HL-60 (cell line): ENCODE results near the gene IRAK2.

Experiments used
- DNase-seq, 2 experiments: peaks; one replicate each; pipeline ENCODE4 v3.0.0-alpha.2; 2010 to 2020; ENCODE audit warnings: low read depth in 1 of 2, low spot score in 1 of 2
- H3K27ac ChIP-seq: fragments of 250-450 bp; sonication (Bioruptor Pico); replicated peaks from 2 replicates; pipeline ENCODE4 v1.5.1; 2020; ENCODE audit warnings: mild to moderate bottlenecking, moderate library complexity
- H3K27me3 ChIP-seq: fragments of 250-450 bp; sonication (Bioruptor Pico); 2 replicates; pipeline ENCODE4 v1.5.1; 2021; ENCODE audit warnings: mild to moderate bottlenecking, moderate library complexity; ENCODE audit not compliant: insufficient read depth, poor library complexity, severe bottlenecking
- H3K4me3 ChIP-seq: replicated peaks from 2 replicates; pipeline ENCODE4 v1.5.1; 2011; ENCODE audit warnings: mild to moderate bottlenecking, control low read depth, low read length; ENCODE audit not compliant: insufficient read depth
- CTCF ChIP-seq: IDR thresholded peaks from one replicate; pipeline ENCODE4 v1.5.1; 2011; ENCODE audit warnings: low read length, control low read depth, inconsistent platforms; ENCODE audit not compliant: insufficient read depth
- GABPA ChIP-seq: IDR thresholded peaks from 2 replicates; pipeline ENCODE4 v1.6.1; 2012; ENCODE audit warnings: low read depth
- POLR2AphosphoS5 ChIP-seq: IDR thresholded peaks from 2 replicates; pipeline ENCODE4 v1.6.1; 2012; ENCODE audit warnings: low read depth
- REST ChIP-seq: IDR thresholded peaks from 2 replicates; pipeline ENCODE4 v1.6.1; 2012; ENCODE audit warnings: low read depth; ENCODE audit not compliant: insufficient replicate concordance
- SPI1 ChIP-seq: IDR thresholded peaks from 2 replicates; pipeline ENCODE4 v1.6.1; 2012; ENCODE audit warnings: low read depth, mild to moderate bottlenecking, borderline replicate concordance
- long read RNA-seq: library from polyadenylated mRNA; unstranded; transcript quantifications from one replicate; pipeline ENCODE4 v2.0.0, GENCODE V29; 2020

Gene IRAK2
- long read RNA-seq: 0 reads

- no peak; the same call in 1 of the 2 replicates for TF ChIP-seq SPI1
- peak; percentile 68 for TF ChIP-seq CTCF
- no peak for TF ChIP-seq GABPA
- TF ChIP-seq REST: no peak
- no peak for TF ChIP-seq POLR2AphosphoS5
- 0 out of 2 replicates have a peak within 1 kb of the TSS, but pooled peaks have one; percentile 19 for H3K27ac ChIP-seq
- DNase-seq: peak in 1 of 2 experiments; percentile 39
- no peaks in the 10 kb centered on the region for H3K27me3 ChIP-seq
- peak within 1 kb of the TSS; percentile 93 for H3K4me3 ChIP-seq
Measured at GRCh38 chr3:10164546-10165393, at the start of gene IRAK2. TSS of gene IRAK2 (plus strand) at chr3:10164919. CDS start at chr3:10164955, 36 bp downstream.

GRCh38 chr3:10115326-10116137 is 49.2 kb upstream of the IRAK2 start, which contains the start of gene BRK1:
TSS of gene BRK1 (plus strand) at chr3:10115675. CDS start at chr3:10115702, 27 bp downstream.
- Histone ChIP-seq H3K4me3 (peak within 1 kb of the TSS; percentile 94), H3K27ac (peak within 1 kb of the TSS; percentile 81), H3K27me3 (no peaks in the 10 kb centered on the region)
- peak; percentile 94 to 96 for DNase-seq
- TF ChIP-seq SPI1 (peak; percentile 81; the same call in 1 of the 2 replicates), REST (peak; percentile 63), GABPA (no peak), POLR2AphosphoS5 (peak; percentile 97), CTCF (no peak)

GRCh38 chr3:10116138-10116460 is 48.6 kb upstream of the IRAK2 start:
- H3K27ac ChIP-seq: peak overlapping the region; percentile 81
- DNase-seq: peak; percentile 30 to 48
- peak overlapping the region; percentile 94 for H3K4me3 ChIP-seq
- H3K27me3 ChIP-seq: no peaks in the 10 kb centered on the region
- TF ChIP-seq GABPA (no peak), CTCF (no peak), REST (no peak), POLR2AphosphoS5 (no peak), SPI1 (no peak)
